Osteoblast (primary cell): ENCODE data around the gene SH3BP5. TPM values are rescaled to one million over a fixed set of nuclear protein-coding genes. Genes with fewer than 3 reads are reported as not detected.

Experiments
- DNase-seq: peaks from one replicate; pipeline ENCODE4 v3.0.0; 2011; ENCODE audit warnings: low spot score, mixed read lengths; ENCODE audit not compliant: insufficient read length; ENCODE audit errors: missing footprints
- H2AFZ ChIP-seq: 2 replicates; pipeline ENCODE4 v1.6.0; 2011; ENCODE audit warnings: mild to moderate bottlenecking, low read length
- H3K27ac ChIP-seq: 2 replicates; pipeline ENCODE4 v1.5.1; 2011; ENCODE audit warnings: mild to moderate bottlenecking, low read depth, low read length, moderate library complexity
- H3K27me3 ChIP-seq: 2 replicates; pipeline ENCODE4 v1.6.0; 2012; ENCODE audit warnings: mild to moderate bottlenecking, control low read depth, inconsistent platforms, low read length, moderate library complexity; ENCODE audit not compliant: insufficient read depth
- H3K36me3 ChIP-seq: 2 replicates; pipeline ENCODE4 v1.5.1; 2011; ENCODE audit warnings: mild to moderate bottlenecking, low read length, control low read depth, moderate library complexity; ENCODE audit not compliant: insufficient read depth
- H3K4me1 ChIP-seq: 2 replicates; pipeline ENCODE4 v1.5.1; 2011; ENCODE audit warnings: mild to moderate bottlenecking, low read length, control low read depth, moderate library complexity; ENCODE audit not compliant: insufficient read depth
- H3K4me2 ChIP-seq: 2 replicates; pipeline ENCODE4 v1.6.0; 2011; ENCODE audit warnings: mild to moderate bottlenecking, low read length; ENCODE audit not compliant: insufficient read depth
- H3K4me3 ChIP-seq: fragments of 200-600 bp; sonication (generic); 3 replicates; pipeline ENCODE4 v1.5.1; 2012; ENCODE audit warnings: mild to moderate bottlenecking, low read length, inconsistent platforms; ENCODE audit not compliant: insufficient read depth
- H3K79me2 ChIP-seq: 2 replicates; pipeline ENCODE4 v1.6.0; 2012; ENCODE audit warnings: mild to moderate bottlenecking, low read length, control low read depth, inconsistent platforms; ENCODE audit not compliant: insufficient read depth
- H3K9me3 ChIP-seq: 2 replicates; pipeline ENCODE4 v1.5.1; 2011; ENCODE audit warnings: low read depth, low read length, control low read depth
- H4K20me1 ChIP-seq: 2 replicates; pipeline ENCODE4 v1.6.0; 2012; ENCODE audit warnings: mild to moderate bottlenecking, low read length, control low read depth; ENCODE audit not compliant: insufficient read depth
- total RNA-seq: library from RNA; depleted of rRNA; stranded (reverse); fragments of >200 nt; gene quantifications from 2 replicates; pipeline ENCODE4 v1.2.3, GENCODE V29; 2012
- TF ChIP-seq, protein P1 (sequence below): IDR thresholded peaks from 2 replicates; pipeline ENCODE4 v1.5.1; 2011; ENCODE audit warnings: mild to moderate bottlenecking, low read depth, low read length, moderate library complexity; ENCODE audit errors: extremely low read depth

The SH3BP5 gene
- total RNA-seq, 1 donor: 67.3 TPM

GRCh38 chr3:15307580-15307979 is 24.8 kb downstream of the SH3BP5 start:
- H3K9me3 ChIP-seq: no peaks in the 10 kb centered on the region
- H3K27me3 ChIP-seq: no peaks in the 10 kb centered on the region
- H3K79me2 ChIP-seq: peaks cover 60% of the 10 kb centered on the region
- DNase-seq: no peak
- peaks cover 35% of the 10 kb centered on the region for H4K20me1 ChIP-seq
- TF ChIP-seq, protein P1, sequence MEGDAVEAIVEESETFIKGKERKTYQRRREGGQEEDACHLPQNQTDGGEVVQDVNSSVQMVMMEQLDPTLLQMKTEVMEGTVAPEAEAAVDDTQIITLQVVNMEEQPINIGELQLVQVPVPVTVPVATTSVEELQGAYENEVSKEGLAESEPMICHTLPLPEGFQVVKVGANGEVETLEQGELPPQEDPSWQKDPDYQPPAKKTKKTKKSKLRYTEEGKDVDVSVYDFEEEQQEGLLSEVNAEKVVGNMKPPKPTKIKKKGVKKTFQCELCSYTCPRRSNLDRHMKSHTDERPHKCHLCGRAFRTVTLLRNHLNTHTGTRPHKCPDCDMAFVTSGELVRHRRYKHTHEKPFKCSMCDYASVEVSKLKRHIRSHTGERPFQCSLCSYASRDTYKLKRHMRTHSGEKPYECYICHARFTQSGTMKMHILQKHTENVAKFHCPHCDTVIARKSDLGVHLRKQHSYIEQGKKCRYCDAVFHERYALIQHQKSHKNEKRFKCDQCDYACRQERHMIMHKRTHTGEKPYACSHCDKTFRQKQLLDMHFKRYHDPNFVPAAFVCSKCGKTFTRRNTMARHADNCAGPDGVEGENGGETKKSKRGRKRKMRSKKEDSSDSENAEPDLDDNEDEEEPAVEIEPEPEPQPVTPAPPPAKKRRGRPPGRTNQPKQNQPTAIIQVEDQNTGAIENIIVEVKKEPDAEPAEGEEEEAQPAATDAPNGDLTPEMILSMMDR: no peak
- no peak overlapping the region for H3K4me3 ChIP-seq
- peaks cover 7% of the 10 kb centered on the region for H3K36me3 ChIP-seq
- peaks cover 22% of the 10 kb centered on the region for H3K4me1 ChIP-seq
- no peak overlapping the region for H2AFZ ChIP-seq
- no peak overlapping the region for H3K27ac ChIP-seq
- H3K4me2 ChIP-seq: no peak overlapping the region

DNA sequence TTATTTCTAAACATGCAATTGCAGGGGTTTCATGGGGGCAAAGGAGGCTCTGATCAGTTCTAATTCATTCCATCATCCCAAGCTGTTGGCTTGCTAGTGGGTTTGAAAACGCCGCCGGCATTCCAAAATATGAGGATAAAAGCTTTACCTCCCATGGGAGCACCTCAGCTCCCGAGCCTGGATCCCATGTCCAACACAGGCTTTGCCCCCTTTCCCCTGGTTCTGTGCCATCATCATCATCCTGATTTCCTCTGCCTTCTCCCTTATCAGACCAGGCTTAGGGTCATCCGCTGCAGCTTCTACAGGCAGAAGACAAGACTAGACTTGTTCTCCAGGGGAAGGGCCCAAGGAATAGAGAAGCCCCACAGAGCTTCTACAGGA is 25.4 kb downstream of the SH3BP5 start:
- H4K20me1 ChIP-seq: peaks cover 35% of the 10 kb centered on the region
- no peak overlapping the region for H2AFZ ChIP-seq
- H3K27ac ChIP-seq: no peak overlapping the region
- H3K4me2 ChIP-seq: no peak overlapping the region
- no peaks in the 10 kb centered on the region for H3K27me3 ChIP-seq
- TF ChIP-seq, protein P1: no peak
- H3K4me3 ChIP-seq: no peak overlapping the region
- DNase-seq: no peak
- no peaks in the 10 kb centered on the region for H3K9me3 ChIP-seq
- peaks cover 56% of the 10 kb centered on the region for H3K79me2 ChIP-seq
- H3K4me1 ChIP-seq: peaks cover 22% of the 10 kb centered on the region
- peaks cover 13% of the 10 kb centered on the region for H3K36me3 ChIP-seq

GRCh38 chr3:15305359-15305844 is 27.0 kb downstream of the SH3BP5 start:
- DNase-seq: no peak
- H3K9me3 ChIP-seq: no peaks in the 10 kb centered on the region
- H3K79me2 ChIP-seq: peaks cover 61% of the 10 kb centered on the region
- H3K4me1 ChIP-seq: peaks cover 22% of the 10 kb centered on the region
- TF ChIP-seq, protein P1: peak; percentile 28
- H2AFZ ChIP-seq: no peak overlapping the region
- H3K27ac ChIP-seq: no peak overlapping the region
- H4K20me1 ChIP-seq: peaks cover 35% of the 10 kb centered on the region
- H3K4me3 ChIP-seq: no peak overlapping the region
- H3K36me3 ChIP-seq: peaks cover 24% of the 10 kb centered on the region
- H3K4me2 ChIP-seq: no peak overlapping the region
- no peaks in the 10 kb centered on the region for H3K27me3 ChIP-seq

GRCh38 chr3:15303728-15304127 is 28.7 kb downstream of the SH3BP5 start:
- TF ChIP-seq, protein P1: no peak
- Histone ChIP-seq H3K4me1 (peaks cover 11% of the 10 kb centered on the region), H3K9me3 (no peaks in the 10 kb centered on the region), H4K20me1 (peaks cover 36% of the 10 kb centered on the region), H2AFZ (no peak overlapping the region), H3K36me3 (peaks cover 24% of the 10 kb centered on the region), H3K79me2 (peaks cover 61% of the 10 kb centered on the region), H3K27ac (no peak overlapping the region), H3K4me3 (no peak overlapping the region), H3K4me2 (no peak overlapping the region), H3K27me3 (no peaks in the 10 kb centered on the region)
- peak; percentile 58 for DNase-seq
